ENCODE measurements around the gene CPNE5.

Gene CPNE5

DNA sequence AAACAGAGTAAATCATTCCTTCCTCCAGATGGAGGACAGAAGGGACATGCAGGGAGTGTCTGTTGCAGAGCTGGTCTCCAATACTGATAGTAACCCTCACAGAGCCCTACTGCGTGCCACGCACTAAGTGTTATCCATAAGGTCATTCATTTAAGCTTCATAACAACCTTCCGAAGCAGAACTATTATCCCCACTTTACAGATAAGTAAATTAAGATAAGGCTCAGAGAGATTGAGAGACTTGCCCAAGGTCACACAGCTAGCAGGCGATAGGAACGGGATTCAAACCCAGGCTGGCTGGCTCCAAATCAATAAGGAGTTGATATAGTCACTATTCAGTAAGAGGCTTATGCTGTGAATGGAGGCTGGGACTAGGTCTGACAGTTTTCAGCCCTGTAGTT is 30.6 kb downstream of the CPNE5 start:
- Histone ChIP-seq H4K8ac (ENCODE audit: low read depth, low read length) (no peak overlapping the region), H2BK12ac (ENCODE audit: low read length) (no peak overlapping the region), H2AK5ac (ENCODE audit: low read length) (no peak overlapping the region), H4K12ac (ENCODE audit: low read depth, low read length) (no peak overlapping the region), H3K23ac (ENCODE audit: low read length) (no peak overlapping the region), H2BK120ac (ENCODE audit: insufficient read depth, low read length, poor library complexity) (no peak overlapping the region), H3K4me1 (ENCODE audit: control insufficient read depth in 1 of 2, insufficient read depth in 2 of 2, low read length in 2 of 2) (no peaks in the 10 kb centered on the region), H3K36me3 (ENCODE audit: control insufficient read depth in 1 of 2, insufficient read depth in 2 of 2, low read length in 2 of 2) (no peaks in the 10 kb centered on the region), H3K14ac (ENCODE audit: low read length) (no peak overlapping the region), H3K4me2 (ENCODE audit: low read length) (no peak overlapping the region), H3K4ac (ENCODE audit: low read depth, low read length) (no peak overlapping the region), H4K91ac (ENCODE audit: low read depth, low read length) (no peak overlapping the region), H3K27ac (ENCODE audit: low read depth, low read length) (no peak overlapping the region), H2AFZ (ENCODE audit: insufficient read depth, low read length, poor library complexity) (no peak overlapping the region), H3K4me3 (ENCODE audit: low read depth, low read length) (no peak overlapping the region), H3K9ac (ENCODE audit: low read length) (no peak overlapping the region), H3K9me3 (ENCODE audit: insufficient read depth, low read depth, low read length) (peaks cover 1% of the 10 kb centered on the region), H3K79me2 (ENCODE audit: control insufficient read depth, insufficient read depth, low read length, poor library complexity) (no peaks in the 10 kb centered on the region), H2BK5ac (ENCODE audit: low read depth, low read length, poor library complexity) (no peak overlapping the region), H3K27me3 (ENCODE audit: insufficient read depth, low read length) (no peaks in the 10 kb centered on the region), H3K18ac (ENCODE audit: low read length) (no peak overlapping the region), H3K79me1 (ENCODE audit: low read length) (no peaks in the 10 kb centered on the region)
- no CpG with 5 or more reads among the region's 5 CpGs for WGBS (ENCODE audit: extremely low coverage, insufficient coverage, insufficient read length)
- no peak for DNase-seq

GRCh38 chr6:36807750-36808149 is 31.5 kb downstream of the CPNE5 start:
- no CpG with 5 or more reads among the region's 7 CpGs for WGBS (ENCODE audit: extremely low coverage, insufficient coverage, insufficient read length)
- DNase-seq: no peak
- H3K18ac ChIP-seq (ENCODE audit: low read length): no peak overlapping the region

GRCh38 chr6:36807143-36807542 is 32.1 kb downstream of the CPNE5 start:
- Histone ChIP-seq H3K79me2 (ENCODE audit: control insufficient read depth, insufficient read depth, low read length, poor library complexity) (no peaks in the 10 kb centered on the region), H3K4me1 (ENCODE audit: control insufficient read depth in 1 of 2, insufficient read depth in 2 of 2, low read length in 2 of 2) (no peaks in the 10 kb centered on the region), H4K91ac (ENCODE audit: low read depth, low read length) (no peak overlapping the region), H3K79me1 (ENCODE audit: low read length) (no peaks in the 10 kb centered on the region), H2AFZ (ENCODE audit: insufficient read depth, low read length, poor library complexity) (no peak overlapping the region), H2BK120ac (ENCODE audit: insufficient read depth, low read length, poor library complexity) (no peak overlapping the region), H3K4me3 (ENCODE audit: low read depth, low read length) (no peak overlapping the region), H3K18ac (ENCODE audit: low read length) (no peak overlapping the region), H2AK5ac (ENCODE audit: low read length) (no peak overlapping the region), H3K14ac (ENCODE audit: low read length) (no peak overlapping the region), H3K36me3 (ENCODE audit: control insufficient read depth in 1 of 2, insufficient read depth in 2 of 2, low read length in 2 of 2) (no peaks in the 10 kb centered on the region), H2BK5ac (ENCODE audit: low read depth, low read length, poor library complexity) (no peak overlapping the region), H3K9ac (ENCODE audit: low read length) (no peak overlapping the region), H4K8ac (ENCODE audit: low read depth, low read length) (no peak overlapping the region), H3K23ac (ENCODE audit: low read length) (no peak overlapping the region), H2BK12ac (ENCODE audit: low read length) (no peak overlapping the region), H3K9me3 (ENCODE audit: insufficient read depth, low read depth, low read length) (peaks cover 1% of the 10 kb centered on the region), H3K4me2 (ENCODE audit: low read length) (no peak overlapping the region), H3K4ac (ENCODE audit: low read depth, low read length) (no peak overlapping the region), H4K12ac (ENCODE audit: low read depth, low read length) (no peak overlapping the region), H3K27ac (ENCODE audit: low read depth, low read length) (no peak overlapping the region), H3K27me3 (ENCODE audit: insufficient read depth, low read length) (no peaks in the 10 kb centered on the region)
- WGBS (ENCODE audit: extremely low coverage, insufficient coverage, insufficient read length): no CpG with 5 or more reads among the region's 5 CpGs
- no peak for DNase-seq

More at GRCh38 chr6:36807750-36808149, 31.5 kb downstream of the CPNE5 start:
- Histone ChIP-seq H2BK12ac (ENCODE audit: low read length) (no peak overlapping the region), H4K12ac (ENCODE audit: low read depth, low read length) (no peak overlapping the region), H4K91ac (ENCODE audit: low read depth, low read length) (no peak overlapping the region), H3K4me2 (ENCODE audit: low read length) (no peak overlapping the region), H3K36me3 (ENCODE audit: control insufficient read depth in 1 of 2, insufficient read depth in 2 of 2, low read length in 2 of 2) (no peaks in the 10 kb centered on the region), H3K79me1 (ENCODE audit: low read length) (no peaks in the 10 kb centered on the region), H3K23ac (ENCODE audit: low read length) (no peak overlapping the region), H3K27me3 (ENCODE audit: insufficient read depth, low read length) (no peaks in the 10 kb centered on the region), H3K4me3 (ENCODE audit: low read depth, low read length) (no peak overlapping the region), H3K9ac (ENCODE audit: low read length) (no peak overlapping the region), H4K8ac (ENCODE audit: low read depth, low read length) (no peak overlapping the region), H3K9me3 (ENCODE audit: insufficient read depth, low read depth, low read length) (peaks cover 1% of the 10 kb centered on the region), H3K27ac (ENCODE audit: low read depth, low read length) (no peak overlapping the region), H2AK5ac (ENCODE audit: low read length) (no peak overlapping the region), H2BK5ac (ENCODE audit: low read depth, low read length, poor library complexity) (no peak overlapping the region), H2AFZ (ENCODE audit: insufficient read depth, low read length, poor library complexity) (no peak overlapping the region), H3K4me1 (ENCODE audit: control insufficient read depth in 1 of 2, insufficient read depth in 2 of 2, low read length in 2 of 2) (no peaks in the 10 kb centered on the region), H3K79me2 (ENCODE audit: control insufficient read depth, insufficient read depth, low read length, poor library complexity) (no peaks in the 10 kb centered on the region), H3K14ac (ENCODE audit: low read length) (no peak overlapping the region), H3K4ac (ENCODE audit: low read depth, low read length) (no peak overlapping the region), H2BK120ac (ENCODE audit: insufficient read depth, low read length, poor library complexity) (no peak overlapping the region)

DNA sequence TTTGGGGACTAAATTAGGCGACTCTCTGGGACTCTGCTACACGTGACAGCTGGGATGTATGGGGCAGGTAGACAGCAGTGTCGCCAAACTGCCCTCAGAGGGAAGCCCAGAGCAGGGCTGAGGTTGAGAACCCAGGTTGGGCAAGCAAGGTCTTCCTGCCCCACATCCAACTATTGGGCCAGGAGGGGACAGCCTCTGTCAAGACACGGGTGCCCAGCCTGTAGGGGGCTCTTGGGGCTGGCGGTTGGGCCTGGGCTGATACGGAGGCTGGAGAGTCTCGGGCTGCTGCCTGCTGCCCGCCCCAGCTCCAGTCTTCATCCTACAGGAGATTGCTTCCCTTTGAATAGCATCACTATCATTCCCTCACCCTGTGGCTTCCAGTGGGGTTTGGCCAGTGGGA is 33.3 kb downstream of the CPNE5 start:
- Histone ChIP-seq H3K27me3 (ENCODE audit: insufficient read depth, low read length) (no peaks in the 10 kb centered on the region), H3K9ac (ENCODE audit: low read length) (no peak overlapping the region), H4K8ac (ENCODE audit: low read depth, low read length) (no peak overlapping the region), H2BK12ac (ENCODE audit: low read length) (no peak overlapping the region), H3K27ac (ENCODE audit: low read depth, low read length) (no peak overlapping the region), H3K14ac (ENCODE audit: low read length) (no peak overlapping the region), H3K4me2 (ENCODE audit: low read length) (no peak overlapping the region), H2BK5ac (ENCODE audit: low read depth, low read length, poor library complexity) (no peak overlapping the region), H3K36me3 (ENCODE audit: control insufficient read depth in 1 of 2, insufficient read depth in 2 of 2, low read length in 2 of 2) (no peaks in the 10 kb centered on the region), H3K4me1 (ENCODE audit: control insufficient read depth in 1 of 2, insufficient read depth in 2 of 2, low read length in 2 of 2) (no peaks in the 10 kb centered on the region), H3K23ac (ENCODE audit: low read length) (no peak overlapping the region), H3K4me3 (ENCODE audit: low read depth, low read length) (no peak overlapping the region), H3K4ac (ENCODE audit: low read depth, low read length) (no peak overlapping the region), H4K12ac (ENCODE audit: low read depth, low read length) (no peak overlapping the region), H2AK5ac (ENCODE audit: low read length) (no peak overlapping the region), H2AFZ (ENCODE audit: insufficient read depth, low read length, poor library complexity) (no peak overlapping the region), H3K18ac (ENCODE audit: low read length) (no peak overlapping the region), H3K79me1 (ENCODE audit: low read length) (no peaks in the 10 kb centered on the region), H3K79me2 (ENCODE audit: control insufficient read depth, insufficient read depth, low read length, poor library complexity) (no peaks in the 10 kb centered on the region), H3K9me3 (ENCODE audit: insufficient read depth, low read depth, low read length) (peaks cover 1% of the 10 kb centered on the region), H4K91ac (ENCODE audit: low read depth, low read length) (no peak overlapping the region), H2BK120ac (ENCODE audit: insufficient read depth, low read length, poor library complexity) (no peak overlapping the region)
- no CpG with 5 or more reads among the region's 8 CpGs for WGBS (ENCODE audit: extremely low coverage, insufficient coverage, insufficient read length)
- DNase-seq: no peak
